Coronary artery (tissue), 2 donors: ENCODE data around the gene RB1.

Experiments used
- DNase-seq: peaks from one replicate; pipeline ENCODE4 v3.0.0-alpha.2; 2017; ENCODE audit warnings: low spot score
- H3K27ac ChIP-seq, 2 donors: fragments of 200-600 bp; sonication (generic); one replicate each; pipeline ENCODE4 v1.5.1; 2016 to 2019
- H3K4me3 ChIP-seq: fragments of 200-600 bp; sonication (generic); 2 replicates; pipeline ENCODE4 v1.5.1; 2016; ENCODE audit warnings: mild to moderate bottlenecking, moderate library complexity
- CTCF ChIP-seq: fragments of 200-600 bp; sonication (generic); IDR thresholded peaks from one replicate; pipeline ENCODE4 v1.5.1; 2019; ENCODE audit warnings: antibody characterized with exemption

The RB1 gene

GRCh38 chr13:48295271-48295670, 8.3 kb upstream of the RB1 start:
- no peak for DNase-seq
- H3K27ac ChIP-seq = no peak overlapping the region
- TF ChIP-seq CTCF = no peak
- no peak overlapping the region for H3K4me3 ChIP-seq

- no peak for DNase-seq
- H3K4me3 ChIP-seq = no peak overlapping the region
- no peak overlapping the region for H3K27ac ChIP-seq
- TF ChIP-seq CTCF = no peak
Observed at GRCh38 chr13:48296528-48296927, 7.0 kb upstream of the RB1 start.

GRCh38 chr13:48297131-48297786, 6.3 kb upstream of the RB1 start:
- Histone ChIP-seq H3K27ac (no peak overlapping the region), H3K4me3 (no peak overlapping the region)
- no peak for TF ChIP-seq CTCF
- DNase-seq = no peak

GRCh38 chr13:48299591-48299990, 4.0 kb upstream of the RB1 start:
- Histone ChIP-seq H3K4me3 (no peak overlapping the region), H3K27ac (no peak overlapping the region)
- TF ChIP-seq CTCF = no peak
- DNase-seq = no peak

- Histone ChIP-seq H3K27ac (peak overlapping the region; percentile 98 to 100), H3K4me3 (peak overlapping the region; percentile 100)
- no peak for TF ChIP-seq CTCF
- no peak for DNase-seq
Observed at GRCh38 chr13:48302871-48303358, 636 bp upstream of the RB1 start.

- H3K4me3 ChIP-seq = peak overlapping the region; percentile 100
- DNase-seq = no peak
- TF ChIP-seq CTCF = no peak
- H3K27ac ChIP-seq = peak overlapping the region; percentile 98 to 100
Observed at GRCh38 chr13:48304143-48304876, 759 bp downstream of the RB1 start.

- DNase-seq = no peak
- Histone ChIP-seq H3K4me3 (no peak overlapping the region), H3K27ac (no peak overlapping the region)
- no peak for TF ChIP-seq CTCF
Observed at GRCh38 chr13:48311223-48311622, 7.7 kb downstream of the RB1 start.
